GM12878 (cell line): ENCODE measurements around the gene IPMK. TPM values are rescaled to one million over a fixed set of nuclear protein-coding genes. Genes with fewer than 3 reads are reported as not detected.
A peak's percentile ranks its signal among the peaks of the same experiment; 100 is the strongest.

Experiments used
- ATAC-seq: fragments of 200-7000 bp; cut with Tn5 transposase; 3 replicates; pipeline ENCODE4 v1.9.1; 2020; ENCODE audit warnings: mild to moderate bottlenecking, moderate library complexity
- BruUV-seq: library from RNA; stranded (reverse); fragments of 400-500 nt; replicated peaks from 2 replicates; lab custom pipeline; 2021; lab: Mats Ljungman, UMichigan
- CTCF ChIA-PET: fragments of 300-600 bp; sonication (Branson Sonifier 250); formaldehyde crosslinking; extraction: SDS; loops from one replicate; lab custom pipeline; 2021; ENCODE audit warnings: inconsistent platforms; lab: Yijun Ruan, JAX
- POLR2A ChIA-PET: fragments of 350-600 bp; formaldehyde crosslinking; extraction: SDS; loops from one replicate; lab custom pipeline; 2021; ENCODE audit warnings: inconsistent platforms; lab: Charles Lee
- RAD21 ChIA-PET: fragments of 300-600 bp; sonication (Branson Sonifier 250); formaldehyde crosslinking; loops from one replicate; lab custom pipeline; 2023; ENCODE audit warnings: antibody characterized with exemption; ENCODE audit not compliant: unreplicated experiment; lab: Charles Lee
- SMC1A ChIA-PET: fragments of 300-600 bp; sonication (Branson Sonifier 250); formaldehyde crosslinking; loops from one replicate; lab custom pipeline; 2023; ENCODE audit not compliant: unreplicated experiment, uncharacterized antibody; lab: Charles Lee
- DNase-seq: peaks from one replicate; pipeline ENCODE4 v3.0.0-alpha.2; 2011; ENCODE audit warnings: low read depth, low spot score
- FAIRE-seq: peaks from 3 replicates; lab custom pipeline; 2011; peaks lifted over from hg19 to GRCh38; lab: Jason Lieb, UNC
- H2AFZ ChIP-seq: 2 replicates; pipeline ENCODE4 v1.6.0; 2011; ENCODE audit warnings: low read depth, low read length, control low read depth; ENCODE audit not compliant: control insufficient read depth
- H3K27ac ChIP-seq: 2 replicates; pipeline ENCODE4 v1.5.1; 2011; ENCODE audit warnings: control low read depth; ENCODE audit not compliant: control insufficient read depth, insufficient read depth
- H3K27me3 ChIP-seq, 2 experiments: replicated peaks in 1 of 2; 2 replicates each; pipeline versions ENCODE4 v1.6.0 to v1.6.1; 2011; ENCODE audit warnings: low read length in 1 of 2; ENCODE audit not compliant: control insufficient read depth in 2 of 2, insufficient read depth in 2 of 2
- H3K36me3 ChIP-seq, 2 experiments: 2 replicates each; pipeline ENCODE4 v1.5.1; 2011; ENCODE audit warnings: low read length in 1 of 2; ENCODE audit not compliant: control insufficient read depth in 2 of 2, insufficient read depth in 2 of 2
- H3K4me1 ChIP-seq: 2 replicates; pipeline ENCODE4 v1.6.1; 2011; ENCODE audit warnings: mild to moderate bottlenecking, low read length, moderate library complexity, mixed read lengths; ENCODE audit not compliant: control insufficient read depth, insufficient read depth
- H3K4me2 ChIP-seq: 2 replicates; pipeline ENCODE4 v1.6.0; 2011; ENCODE audit warnings: control low read depth; ENCODE audit not compliant: control insufficient read depth, insufficient read depth
- H3K4me3 ChIP-seq: fragments of 200-600 bp; sonication (generic); 2 replicates; pipeline ENCODE4 v1.5.1; 2016
- H3K79me2 ChIP-seq: 2 replicates; pipeline ENCODE4 v1.6.0; 2011; ENCODE audit warnings: low read length; ENCODE audit not compliant: control insufficient read depth, insufficient read depth
- H3K9ac ChIP-seq: 2 replicates; pipeline ENCODE4 v1.8.0; 2011; ENCODE audit warnings: low read length, control low read depth, mixed read lengths; ENCODE audit not compliant: control insufficient read depth, insufficient read depth
- H3K9me3 ChIP-seq: replicated peaks from 3 replicates; pipeline ENCODE4 v1.5.1; 2011; ENCODE audit warnings: mild to moderate bottlenecking, low read length; ENCODE audit not compliant: control insufficient read depth, insufficient read depth
- H4K20me1 ChIP-seq: 2 replicates; pipeline ENCODE4 v1.6.0; 2011; ENCODE audit not compliant: control insufficient read depth, insufficient read depth
- CBFB ChIP-seq: IDR thresholded peaks from 2 replicates; pipeline ENCODE4 v1.6.1; 2016; ENCODE audit warnings: antibody characterized with exemption, low read depth
- CBX3 ChIP-seq: fragments of 200-600 bp; sonication (generic); IDR thresholded peaks from 2 replicates; pipeline ENCODE4 v1.6.1; 2016; ENCODE audit warnings: low read depth, borderline replicate concordance
- CBX5 ChIP-seq: sonication (generic); IDR thresholded peaks from 2 replicates; pipeline ENCODE4 v1.6.1; 2016; ENCODE audit warnings: low read depth, moderate library complexity, mild to moderate bottlenecking, inconsistent platforms
- ETV6 ChIP-seq, 2 experiments: fragments of 450-650 bp in 1 of 2; IDR thresholded peaks in 1 of 2; conservative IDR thresholded peaks in 1 of 2; 2 replicates each; pipeline ENCODE4 v1.6.1; 2014; ENCODE audit warnings: antibody characterized with exemption in 1 of 2, borderline replicate concordance in 1 of 2, low read depth in 1 of 2, mild to moderate bottlenecking in 1 of 2, moderate library complexity in 1 of 2
- IKZF1 ChIP-seq: fragments of 450-650 bp; conservative IDR thresholded peaks from 2 replicates; pipeline ENCODE4 v1.6.1; 2017; ENCODE audit warnings: antibody characterized with exemption, mild to moderate bottlenecking
- KDM1A ChIP-seq: fragments of 200-600 bp; sonication (generic); IDR thresholded peaks from 2 replicates; pipeline ENCODE4 v1.6.1; 2016; ENCODE audit warnings: borderline replicate concordance
- PBX3 ChIP-seq: IDR thresholded peaks from 2 replicates; pipeline ENCODE4 v1.6.1; 2011; ENCODE audit warnings: mild to moderate bottlenecking, low read depth, low read length, moderate library complexity; ENCODE audit not compliant: insufficient replicate concordance
- POU2F2 ChIP-seq: IDR thresholded peaks from 3 replicates; pipeline ENCODE4 v1.6.1; 2011; ENCODE audit warnings: low read depth, mild to moderate bottlenecking, low read length, borderline replicate concordance
- SIN3A ChIP-seq: IDR thresholded peaks from 2 replicates; pipeline ENCODE4 v1.6.1; 2012; ENCODE audit warnings: low read depth, low read length, improper control_type of control experiment
- SRF ChIP-seq, 2 experiments: IDR thresholded peaks; 2 replicates each; pipeline ENCODE4 v1.6.1; 2011; ENCODE audit warnings: low read depth in 2 of 2, low read length in 2 of 2, mild to moderate bottlenecking in 1 of 2, moderate library complexity in 1 of 2
- STAT3 ChIP-seq: IDR thresholded peaks from 2 replicates; pipeline ENCODE4 v1.6.1; 2011; ENCODE audit warnings: low read depth, low read length, improper control_type of control experiment
- TAF1 ChIP-seq: IDR thresholded peaks from 2 replicates; pipeline ENCODE4 v1.6.1; 2011; ENCODE audit warnings: mild to moderate bottlenecking, low read depth, low read length, borderline replicate concordance
- ZNF207 ChIP-seq: fragments of 450-650 bp; IDR thresholded peaks from 2 replicates; pipeline ENCODE4 v1.6.1; 2014; ENCODE audit warnings: antibody characterized with exemption, mild to moderate bottlenecking, borderline replicate concordance
- ZSCAN29 ChIP-seq: fragments of 450-650 bp; IDR thresholded peaks from 2 replicates; pipeline ENCODE4 v1.6.1; 2017; ENCODE audit warnings: mild to moderate bottlenecking, moderate library complexity
- WGBS: methylation state at CpG from one replicate; pipeline ENCODE4 v1.1.6; 2016; ENCODE audit warnings: low lambda C conversion rate; ENCODE audit not compliant: insufficient replicate concordance, insufficient coverage; ENCODE audit errors: missing lambda C conversion rate; 5-methylcytosine and 5-hydroxymethylcytosine counted together
- in situ Hi-C: fragments of 300-500 bp; cut with MboI; formaldehyde crosslinking; loops from 9 replicates; pipeline ENCODE4 v1.14.3; 2018; ENCODE audit warnings: mixed read lengths
- intact Hi-C: fragments of 100-400 bp; cut with micrococcal nuclease; formaldehyde crosslinking; loops from one replicate; pipeline ENCODE4 v1.14.2; 2022; ENCODE audit not compliant: unreplicated experiment
- polyA plus RNA-seq, 11 experiments: library from polyadenylated mRNA; depleted of rRNA in 4 of 11; unstranded in 6 of 11; stranded (reverse) in 5 of 11; fragments of >200 nt; fragmentation: Nextera tagmentation in 4 of 11; fragmentation: Illumina TruSeq in 1 of 11; extraction: Ambion mirVana in 4 of 11; extraction: Trizol in 1 of 11; gene quantifications; 1 replicate in 1 of 11; 2 replicates in 10 of 11; pipeline versions ENCODE4 v1.2.1 to v1.2.3, GENCODE V29; 2011 to 2016; ENCODE audit warnings: inconsistent platforms in 2 of 11, missing spikeins in 2 of 11, low read depth in 1 of 11
- total RNA-seq, 4 experiments: library from RNA; depleted of rRNA in 3 of 4; stranded (reverse); fragments of >200 nt in 3 of 4; fragmentation: Illumina TruSeq in 1 of 4; extraction: Trizol in 1 of 4; gene quantifications; 2 replicates each; pipeline versions ENCODE4 v1.2.1 to v1.2.3, GENCODE V29; 2013 to 2021
- TF ChIP-seq, protein P1 (sequence below): fragments of 450-650 bp; IDR thresholded peaks from 2 replicates; pipeline ENCODE4 v1.6.1; 2016; ENCODE audit warnings: mild to moderate bottlenecking, moderate library complexity, borderline replicate concordance
- TF ChIP-seq, protein P2 (sequence below): IDR thresholded peaks from 2 replicates; pipeline ENCODE4 v1.6.1; 2011; ENCODE audit warnings: borderline replicate concordance, low read depth, mild to moderate bottlenecking, moderate library complexity, low read length; ENCODE audit not compliant: insufficient read depth, poor library complexity, severe bottlenecking

Gene IPMK
- total and polyA plus RNA-seq, 10 of the 15 experiments (the other 5 are each of a cell fraction or from before 2014, with no cell fraction given): 0.84 to 7.5 (median 3.6) TPM

- TF ChIP-seq, protein P1, sequence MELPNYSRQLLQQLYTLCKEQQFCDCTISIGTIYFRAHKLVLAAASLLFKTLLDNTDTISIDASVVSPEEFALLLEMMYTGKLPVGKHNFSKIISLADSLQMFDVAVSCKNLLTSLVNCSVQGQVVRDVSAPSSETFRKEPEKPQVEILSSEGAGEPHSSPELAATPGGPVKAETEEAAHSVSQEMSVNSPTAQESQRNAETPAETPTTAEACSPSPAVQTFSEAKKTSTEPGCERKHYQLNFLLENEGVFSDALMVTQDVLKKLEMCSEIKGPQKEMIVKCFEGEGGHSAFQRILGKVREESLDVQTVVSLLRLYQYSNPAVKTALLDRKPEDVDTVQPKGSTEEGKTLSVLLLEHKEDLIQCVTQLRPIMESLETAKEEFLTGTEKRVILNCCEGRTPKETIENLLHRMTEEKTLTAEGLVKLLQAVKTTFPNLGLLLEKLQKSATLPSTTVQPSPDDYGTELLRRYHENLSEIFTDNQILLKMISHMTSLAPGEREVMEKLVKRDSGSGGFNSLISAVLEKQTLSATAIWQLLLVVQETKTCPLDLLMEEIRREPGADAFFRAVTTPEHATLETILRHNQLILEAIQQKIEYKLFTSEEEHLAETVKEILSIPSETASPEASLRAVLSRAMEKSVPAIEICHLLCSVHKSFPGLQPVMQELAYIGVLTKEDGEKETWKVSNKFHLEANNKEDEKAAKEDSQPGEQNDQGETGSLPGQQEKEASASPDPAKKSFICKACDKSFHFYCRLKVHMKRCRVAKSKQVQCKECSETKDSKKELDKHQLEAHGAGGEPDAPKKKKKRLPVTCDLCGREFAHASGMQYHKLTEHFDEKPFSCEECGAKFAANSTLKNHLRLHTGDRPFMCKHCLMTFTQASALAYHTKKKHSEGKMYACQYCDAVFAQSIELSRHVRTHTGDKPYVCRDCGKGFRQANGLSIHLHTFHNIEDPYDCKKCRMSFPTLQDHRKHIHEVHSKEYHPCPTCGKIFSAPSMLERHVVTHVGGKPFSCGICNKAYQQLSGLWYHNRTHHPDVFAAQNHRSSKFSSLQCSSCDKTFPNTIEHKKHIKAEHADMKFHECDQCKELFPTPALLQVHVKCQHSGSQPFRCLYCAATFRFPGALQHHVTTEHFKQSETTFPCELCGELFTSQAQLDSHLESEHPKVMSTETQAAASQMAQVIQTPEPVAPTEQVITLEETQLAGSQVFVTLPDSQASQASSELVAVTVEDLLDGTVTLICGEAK: no peak
Observed at GRCh38 chr10:58275908-58276307, 8.2 kb upstream of the IPMK start (continued).

GRCh38 chr10:58275261-58275660 lies 7.6 kb upstream of the IPMK start:
- no peaks in the 10 kb centered on the region for H3K9me3 ChIP-seq
- no peak overlapping the region for H3K4me3 ChIP-seq
- H2AFZ ChIP-seq: no peak overlapping the region
- RAD21 ChIA-PET: interaction anchor here (1.1 to 3.5 kb wide), 2 partner anchors 15 to 77 kb away, joined by 3 to 16 read pairs; no protein-coding TSS in a partner anchor
- no peaks in the 10 kb centered on the region; a peak in 1 of 4 replicates for H3K36me3 ChIP-seq
- H3K27me3 ChIP-seq: no peaks in the 10 kb centered on the region
- H3K4me2 ChIP-seq: no peak overlapping the region
- H4K20me1 ChIP-seq: no peaks in the 10 kb centered on the region
- H3K27ac ChIP-seq: no peak overlapping the region
- CTCF ChIA-PET: interaction anchor here (1.2 to 1.4 kb wide), 3 partner anchors 16 to 109 kb away, joined by 3 to 4 read pairs (median 4); no protein-coding TSS in a partner anchor
- intact Hi-C loops: no loop called here
- in situ Hi-C loops: no loop called here
- DNase-seq: no peak
- 0 out of 2 replicates have a peak, but pooled peaks cover 5% of the 10 kb centered on the region for H3K4me1 ChIP-seq
- SMC1A ChIA-PET: interaction anchor here (1.0 to 4.3 kb wide), 2 partner anchors 15 to 109 kb away, joined by 3 to 26 read pairs; no protein-coding TSS in a partner anchor
- 87% methylated on average over 2 of the region's 2 CpGs for WGBS
- TF ChIP-seq CBX5 (no peak), ETV6 (conservative IDR thresholded peaks at IDR 0.05 in 1 of 2, IDR thresholded peaks at IDR 0.05 in 1 of 2; ENCODE audit: borderline replicate concordance in 1 of 2, low read depth in 1 of 2) (no peak), KDM1A (no peak), SIN3A (no peak), TAF1 (no peak), POU2F2 (no peak), CBFB (no peak), IKZF1 (no peak), CBX3 (no peak), ZNF207 (no peak), ZSCAN29 (no peak), STAT3 (no peak), PBX3 (no peak), SRF (IDR thresholded peaks at IDR 0.05; ENCODE audit: low read depth in 2 of 2, low read length in 2 of 2) (no peak)
- TF ChIP-seq, protein P2, sequence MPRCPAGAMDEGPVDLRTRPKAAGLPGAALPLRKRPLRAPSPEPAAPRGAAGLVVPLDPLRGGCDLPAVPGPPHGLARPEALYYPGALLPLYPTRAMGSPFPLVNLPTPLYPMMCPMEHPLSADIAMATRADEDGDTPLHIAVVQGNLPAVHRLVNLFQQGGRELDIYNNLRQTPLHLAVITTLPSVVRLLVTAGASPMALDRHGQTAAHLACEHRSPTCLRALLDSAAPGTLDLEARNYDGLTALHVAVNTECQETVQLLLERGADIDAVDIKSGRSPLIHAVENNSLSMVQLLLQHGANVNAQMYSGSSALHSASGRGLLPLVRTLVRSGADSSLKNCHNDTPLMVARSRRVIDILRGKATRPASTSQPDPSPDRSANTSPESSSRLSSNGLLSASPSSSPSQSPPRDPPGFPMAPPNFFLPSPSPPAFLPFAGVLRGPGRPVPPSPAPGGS: no peak
- peaks cover 17% of the 10 kb centered on the region for H3K79me2 ChIP-seq
- no TSS peak for BruUV-seq
- peak; percentile 35 for FAIRE-seq
- POLR2A ChIA-PET: no interaction called here
- no peak overlapping the region for H3K9ac ChIP-seq
- peak; percentile 19; the same call in 1 of the 3 replicates for ATAC-seq
